Bronchus fibroblast of lung (primary cell): ENCODE data around the gene SEPTIN11. TPM values are rescaled to one million over a fixed set of nuclear protein-coding genes. Genes with fewer than 3 reads are reported as not detected.

Experiments
- total RNA-seq: library from RNA; depleted of rRNA; stranded (reverse); fragments of >200 nt; gene quantifications from 2 replicates; pipeline ENCODE4 v1.2.3, GENCODE V29; 2015

SEPTIN11 gene
- total RNA-seq: 150 and 341 TPM in 2 replicates

GRCh38 chr4:76949276-76950051 lies at the start of gene SEPTIN11:
TSS of gene SEPTIN11 (plus strand) at chr4:76949752. CDS start at chr4:76949904, 152 bp downstream.

Other genes starting within 250 kb of the SEPTIN11 start
- gene SOWAHB, start 51.6 kb upstream of the SEPTIN11 start, total RNA-seq: not detected in 2 replicates
- gene CCNI, start 126.2 kb downstream of the SEPTIN11 start, total RNA-seq: 82.7 and 87.3 TPM in 2 replicates
- 6.4 and 8.2 TPM in 2 replicates for gene CCNG2, start 207.5 kb downstream of the SEPTIN11 start, total RNA-seq